NCI-H1048 (cell line): Measurements from ENCODE around the gene ASB15.
A peak's percentile ranks its signal among the peaks of the same experiment; 100 is the strongest.
"Not testable (repeated sequence)": the region's sequence is repeated elsewhere in the genome, so short reads cannot be mapped to it uniquely, and the experiment has no call there.

Experiments used
- DNase-seq: peaks from one replicate; lab custom pipeline; 2025; lab: John Stamatoyannopoulos, UW

The ASB15 gene

DNA sequence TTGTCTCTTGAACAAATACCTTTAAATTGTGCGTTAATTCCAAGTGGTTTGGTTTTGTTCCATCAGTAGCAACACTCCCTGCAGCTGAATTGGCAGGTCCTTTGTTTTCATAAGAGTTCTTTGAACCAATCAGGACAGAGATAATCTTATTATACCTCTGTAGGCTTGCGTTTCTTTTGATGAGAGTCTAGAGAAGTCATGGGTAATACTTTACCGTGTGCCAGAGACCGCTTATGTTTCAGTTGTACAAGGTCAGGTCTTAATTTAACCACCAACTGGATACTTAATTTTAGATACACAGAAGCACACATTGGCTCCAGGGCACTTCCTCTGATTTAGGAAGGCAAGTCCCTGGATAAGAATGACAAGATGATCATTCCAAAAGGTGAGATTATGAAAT is at the start of gene ASB15:
Gene ASB15, plus strand, starts transcription at position 292 of the 400 bp plus-strand sequence. CDS start 12,682 bp downstream, outside the sequence.
- DNase-seq = no peak

DNA sequence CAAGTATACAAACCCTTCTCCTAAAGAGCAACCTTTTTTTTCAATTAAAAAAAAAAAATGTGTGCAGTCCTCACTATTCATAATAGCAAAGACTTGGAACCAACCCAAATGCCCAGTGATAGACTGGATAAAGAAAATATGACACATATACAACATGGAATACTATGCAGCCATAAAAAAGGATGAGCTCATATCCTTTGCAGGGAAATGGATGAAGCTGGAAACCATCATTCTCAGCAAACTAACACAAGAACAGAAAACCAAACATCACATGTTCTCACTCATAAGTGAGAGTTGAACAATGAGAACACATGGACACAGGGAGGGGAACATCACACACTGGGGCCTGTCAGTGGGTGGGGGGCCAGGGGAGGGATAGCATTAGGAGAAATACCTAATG is 49.5 kb upstream of the ASB15 start:
- not testable (repeated sequence) for DNase-seq

DNA sequence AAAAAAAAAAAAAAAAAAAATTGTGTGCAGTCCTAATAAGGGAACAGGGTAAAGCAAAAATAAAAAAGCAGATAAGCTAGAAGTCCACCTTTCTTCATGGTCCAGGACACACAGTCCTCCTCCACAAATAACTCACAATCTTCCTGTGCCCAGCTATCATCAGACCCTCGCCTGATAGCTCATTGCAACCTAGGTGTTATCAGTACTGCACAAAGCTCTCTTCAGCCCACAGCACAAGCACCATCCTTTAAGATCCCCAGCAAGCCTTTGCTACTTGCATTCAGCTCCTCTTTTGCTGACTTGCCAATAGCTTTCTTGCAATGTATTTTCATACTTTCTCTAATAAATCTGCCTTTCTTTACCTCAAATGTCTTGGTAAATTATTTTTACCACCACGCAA is 49.0 kb upstream of the ASB15 start:
- DNase-seq = no peak

DNA sequence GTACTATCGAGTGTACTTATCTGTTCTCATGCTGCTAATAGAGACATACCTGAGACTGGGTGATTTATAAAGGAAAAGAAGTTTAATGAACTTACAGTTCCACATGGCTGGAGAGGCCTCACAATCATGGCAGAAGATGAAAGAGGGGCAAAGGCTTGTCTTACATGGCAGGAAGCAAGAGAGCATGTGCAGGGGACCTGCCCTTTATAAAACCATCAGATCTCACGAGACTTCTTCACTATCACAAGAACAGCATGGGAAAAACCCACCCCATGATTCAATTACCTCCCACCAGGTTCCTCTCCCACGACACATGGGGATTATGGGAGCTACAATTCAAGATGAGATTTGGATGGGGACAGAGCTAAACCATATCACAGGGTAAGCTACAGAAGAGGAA is 48.5 kb upstream of the ASB15 start:
- no peak for DNase-seq

DNA sequence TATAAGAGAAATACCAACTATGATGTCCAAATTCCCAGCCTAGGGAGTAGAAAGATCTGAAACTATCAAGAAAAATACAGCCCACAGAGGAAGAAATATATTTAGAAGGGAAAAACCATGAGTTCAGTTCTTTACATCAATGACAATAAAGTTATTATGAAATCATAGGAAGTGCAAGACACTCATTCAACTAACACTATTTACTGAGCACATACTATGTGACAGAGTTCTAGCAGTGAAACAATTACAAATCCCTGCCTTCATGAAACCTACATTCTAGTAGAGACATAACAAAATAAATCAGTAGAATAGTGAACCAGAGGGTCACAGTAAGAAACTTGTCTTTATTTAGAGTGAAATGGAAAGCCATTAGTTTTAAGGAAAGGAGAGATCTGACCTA is 46.1 kb upstream of the ASB15 start:
- DNase-seq = no peak

DNA sequence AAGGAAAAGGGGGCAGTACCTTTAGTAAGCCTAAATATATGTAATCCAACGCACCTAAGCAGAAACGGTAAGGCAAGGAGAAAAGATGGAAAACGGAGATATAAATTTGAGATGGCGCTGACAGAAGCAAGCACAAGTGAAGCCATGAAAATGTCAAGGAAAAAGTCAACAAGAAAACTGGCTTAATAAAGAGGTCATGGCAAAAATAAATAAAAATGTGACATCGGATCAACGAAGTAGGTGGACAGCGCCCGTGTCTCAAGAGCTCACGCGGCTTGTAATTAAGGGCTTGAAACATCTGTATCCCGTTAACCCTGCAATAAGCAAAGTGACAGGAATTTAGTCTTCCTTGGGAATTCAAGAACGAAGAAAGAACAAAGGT is 44.6 kb upstream of the ASB15 start:
- DNase-seq = no peak

DNA sequence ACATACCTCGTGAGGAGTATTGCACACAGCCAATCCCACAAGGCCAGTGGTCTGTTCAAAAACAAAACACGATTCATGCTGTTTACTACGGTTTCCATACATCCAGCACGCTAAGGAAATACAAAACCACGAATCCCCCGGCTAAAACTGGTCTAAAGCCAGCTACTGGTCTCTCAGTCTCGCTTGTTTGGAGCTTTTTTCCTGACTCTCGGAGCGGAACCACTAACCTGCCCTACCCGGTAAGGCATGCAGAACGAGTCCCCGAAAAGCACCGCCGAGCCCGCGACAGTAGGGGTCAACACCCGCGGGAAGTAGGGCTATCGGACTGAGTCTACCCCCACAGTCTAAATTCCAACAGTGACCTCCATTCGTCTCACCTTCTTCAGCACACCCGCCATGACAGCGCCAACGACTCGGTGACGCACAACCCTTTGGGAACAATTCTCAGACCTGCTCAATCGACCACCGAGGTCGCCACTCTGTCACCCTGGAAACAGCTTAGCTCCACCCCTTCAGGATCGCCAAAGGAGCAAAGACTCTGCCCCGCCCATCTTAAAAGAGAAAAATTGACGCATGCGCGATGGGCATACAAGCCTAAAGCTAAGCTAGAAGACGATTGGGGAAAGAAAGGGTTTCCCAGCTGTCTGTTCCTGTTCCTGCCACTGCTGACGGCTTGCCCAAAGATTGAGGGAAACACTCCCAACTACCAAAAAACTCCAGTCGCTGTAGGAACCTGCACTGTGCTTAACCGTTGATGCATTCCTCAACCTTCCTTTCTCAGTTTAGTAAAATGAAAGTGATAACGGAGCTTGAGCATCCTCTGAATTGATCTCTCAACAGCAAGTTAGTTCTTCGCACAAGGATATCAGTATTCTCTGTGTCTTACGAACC is 44.0 kb upstream of the ASB15 start, which contains the start of gene NDUFA5:
Gene NDUFA5, minus strand, starts transcription at position 421 of the 891 bp plus-strand sequence. Its CDS starts 23 bp downstream, at position 398.
- DNase-seq = peak; percentile 95

DNA sequence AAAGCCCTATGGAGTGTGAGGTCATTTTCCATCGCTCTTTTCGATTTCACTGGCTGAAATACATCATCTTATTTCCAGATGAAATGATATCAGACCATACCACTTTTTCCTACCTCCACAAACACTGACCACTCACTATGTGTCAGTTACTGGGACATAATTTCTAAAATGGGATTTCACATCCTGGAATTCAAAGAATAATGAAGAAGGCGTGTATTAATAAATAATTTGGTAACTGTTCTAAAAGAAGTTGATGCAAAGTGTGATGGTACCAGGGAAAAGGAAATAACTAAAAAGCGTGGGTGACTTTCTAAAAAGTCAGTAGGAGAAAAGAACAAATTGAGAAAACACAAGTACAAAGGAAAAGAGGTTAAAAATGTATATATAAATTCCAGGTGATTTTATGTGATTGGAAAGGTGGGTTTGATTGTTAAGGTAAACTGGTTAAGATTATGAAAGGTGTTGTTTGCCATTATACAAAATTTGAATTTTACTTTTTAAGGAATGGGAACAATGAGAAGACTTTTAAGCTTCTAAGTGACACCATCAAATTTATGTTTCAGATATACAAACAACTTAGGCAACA is 43.2 kb upstream of the ASB15 start:
- no peak for DNase-seq

DNA sequence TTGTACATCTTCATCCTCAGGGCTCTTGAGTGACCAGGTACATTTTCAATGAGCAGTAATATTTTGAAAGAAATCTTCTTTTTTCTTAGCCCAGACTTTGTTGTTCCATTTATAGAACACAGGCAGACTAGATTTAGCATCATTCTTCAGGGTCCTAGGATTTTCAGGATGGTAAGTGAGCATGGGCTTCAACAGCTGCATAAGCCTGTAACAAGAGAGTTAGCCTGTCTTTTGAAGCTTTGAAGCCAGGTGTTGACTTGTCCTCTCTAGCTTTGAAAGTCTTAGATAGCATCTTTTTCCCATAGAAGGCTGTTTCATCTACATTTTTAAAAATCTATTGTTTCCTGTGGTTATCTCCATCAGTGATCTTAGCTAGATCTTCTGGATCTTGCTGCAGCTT is 39.5 kb upstream of the ASB15 start:
- no peak for DNase-seq

DNA sequence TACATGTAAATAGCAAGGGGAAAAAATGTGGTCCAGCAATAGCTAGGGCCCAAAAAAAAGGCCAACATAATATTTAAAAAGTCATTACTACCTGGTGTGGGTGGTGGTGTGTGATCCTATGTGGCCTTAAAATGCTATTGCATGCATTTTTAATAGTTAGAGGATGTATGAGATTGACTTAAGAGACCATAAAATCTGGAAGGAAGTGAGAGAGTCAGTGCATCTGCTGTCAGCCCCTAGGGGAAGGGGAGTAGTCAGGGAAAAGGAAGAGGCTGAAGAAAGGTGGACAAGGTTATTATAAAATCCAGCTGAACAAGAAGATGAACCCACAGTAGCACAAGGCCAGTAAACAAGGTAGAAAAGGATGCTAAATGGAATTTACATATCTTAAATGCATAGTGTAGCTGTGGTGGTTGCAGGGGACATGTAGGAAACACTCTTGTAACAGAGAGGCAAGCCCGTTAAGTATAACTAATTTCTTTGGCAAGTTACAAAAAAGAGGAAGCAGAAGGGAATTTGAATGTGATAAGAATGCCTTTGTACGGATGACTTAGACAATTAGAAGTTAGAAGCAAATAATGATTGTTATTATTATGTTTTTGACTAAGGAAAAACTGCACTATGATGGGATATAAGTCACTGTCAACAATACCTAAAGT is 32.1 kb upstream of the ASB15 start:
- DNase-seq = no peak

DNA sequence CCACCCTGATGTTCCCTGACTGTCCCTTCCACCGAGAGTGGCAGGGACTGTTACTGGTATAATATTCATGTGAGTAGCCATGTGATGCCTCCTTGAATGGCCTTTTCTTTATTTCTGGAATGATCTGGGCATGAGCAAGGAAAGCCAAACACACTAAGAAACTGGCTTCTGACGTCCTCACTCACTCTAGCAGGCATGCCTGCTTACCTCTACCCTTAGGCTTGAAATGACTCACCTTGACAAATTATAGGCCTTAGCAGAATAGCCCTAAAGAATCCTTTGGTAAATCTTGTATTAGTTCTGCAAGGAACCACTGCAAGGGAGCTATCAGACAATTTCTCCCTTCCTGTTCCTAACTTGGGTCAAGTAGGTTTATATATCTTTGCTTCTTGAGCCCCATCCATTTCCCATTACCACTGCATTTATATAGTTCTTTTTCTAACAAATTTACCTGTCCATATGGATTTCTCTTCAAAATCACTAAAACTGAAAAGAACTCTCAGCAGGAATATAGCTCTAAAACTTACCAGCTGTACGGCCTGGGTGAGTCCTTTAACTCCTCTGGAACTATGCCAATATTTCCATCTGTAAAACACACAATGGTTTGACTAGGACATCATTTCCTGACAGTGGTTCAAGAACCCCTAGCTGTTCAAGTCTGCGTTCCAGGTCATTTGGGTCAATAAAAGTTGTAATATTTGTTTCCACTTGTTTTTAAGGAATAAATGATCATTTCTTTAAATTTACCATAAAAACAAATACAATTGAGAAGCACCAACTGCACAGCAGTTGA is 31.0 kb upstream of the ASB15 start:
- DNase-seq = no peak

DNA sequence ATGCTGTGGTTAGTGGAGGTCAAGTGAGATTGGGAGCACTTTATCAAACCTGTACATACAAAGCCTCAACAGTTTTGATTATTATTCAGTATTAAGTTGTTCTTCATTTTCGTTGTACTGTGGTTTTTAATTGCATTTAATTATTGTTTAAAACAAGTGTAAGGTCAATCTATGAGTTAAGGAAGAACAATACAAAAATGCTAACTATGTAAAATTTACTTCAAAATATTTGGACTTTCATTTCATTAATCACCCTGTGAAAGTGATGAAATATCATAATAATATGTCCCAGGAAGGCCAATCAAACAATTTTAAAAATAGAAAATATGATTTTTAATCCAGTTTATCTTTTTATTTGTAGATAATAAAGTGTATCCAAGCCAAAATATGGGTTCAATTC is 30.4 kb upstream of the ASB15 start:
- DNase-seq = no peak

DNA sequence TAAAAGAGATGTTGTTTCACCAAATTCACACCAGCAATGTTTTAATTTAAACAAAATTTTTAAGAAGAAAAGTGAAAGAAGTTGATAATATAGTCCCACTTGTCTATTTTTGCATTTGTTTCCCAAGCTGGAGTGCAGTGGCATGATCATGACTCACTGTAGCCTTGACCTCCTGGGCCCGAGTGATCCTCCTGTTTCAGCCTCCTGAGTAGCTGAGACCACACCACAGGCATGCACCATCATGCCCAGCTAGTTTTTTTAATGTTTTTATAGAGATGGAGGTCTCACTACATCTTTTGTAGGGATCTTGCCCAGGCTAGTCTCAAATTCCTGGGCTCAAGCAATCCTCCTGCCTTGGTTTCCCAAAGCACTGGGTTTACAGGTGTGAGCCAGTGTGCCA is 29.9 kb upstream of the ASB15 start:
- DNase-seq = no peak

DNA sequence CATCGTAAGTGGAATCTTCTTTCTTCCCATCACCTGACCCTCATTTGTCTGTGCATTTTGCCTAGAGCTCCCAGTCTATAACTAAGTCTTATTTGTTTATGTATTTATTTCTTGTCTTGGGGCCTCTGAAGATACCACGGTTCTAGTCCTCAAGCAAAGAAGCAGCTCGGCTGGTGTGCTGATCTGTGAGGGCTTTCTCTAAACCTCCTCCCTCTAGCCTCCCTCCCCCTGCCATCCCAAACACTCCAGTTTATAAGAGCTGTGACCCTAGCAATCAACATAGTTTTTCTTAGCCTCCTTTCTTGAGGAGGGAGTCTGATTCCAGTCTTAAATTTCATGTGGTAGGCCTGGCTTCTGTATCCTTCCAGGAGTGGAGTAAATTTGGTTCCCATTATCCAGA is 28.3 kb upstream of the ASB15 start:
- no peak for DNase-seq

DNA sequence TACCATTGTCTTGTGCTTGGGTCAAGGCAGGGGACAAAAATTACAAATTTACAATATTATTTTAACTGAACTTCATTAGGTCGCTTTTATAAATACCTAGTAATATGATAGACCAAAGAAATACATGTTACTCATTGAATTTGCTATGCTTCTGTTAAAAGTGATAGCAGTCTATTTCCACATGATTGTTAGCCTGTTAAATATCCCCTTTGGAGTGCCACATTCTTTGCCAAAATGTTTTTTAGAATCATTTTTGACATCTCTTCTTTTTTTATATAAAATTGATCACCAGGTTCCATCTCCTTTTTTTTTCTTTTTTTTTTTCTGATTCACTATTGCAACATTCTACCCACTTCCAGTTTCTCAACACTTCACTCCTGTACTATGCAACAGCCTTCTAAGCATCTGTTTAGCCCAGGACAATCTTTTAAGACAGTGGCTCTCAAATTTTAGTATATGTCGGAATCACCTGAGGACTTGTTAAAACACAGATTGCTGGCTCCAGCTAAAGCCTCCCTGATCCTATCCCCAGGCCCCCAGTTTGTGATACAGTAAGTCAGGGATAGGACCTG is 27.6 kb upstream of the ASB15 start:
- no peak for DNase-seq

DNA sequence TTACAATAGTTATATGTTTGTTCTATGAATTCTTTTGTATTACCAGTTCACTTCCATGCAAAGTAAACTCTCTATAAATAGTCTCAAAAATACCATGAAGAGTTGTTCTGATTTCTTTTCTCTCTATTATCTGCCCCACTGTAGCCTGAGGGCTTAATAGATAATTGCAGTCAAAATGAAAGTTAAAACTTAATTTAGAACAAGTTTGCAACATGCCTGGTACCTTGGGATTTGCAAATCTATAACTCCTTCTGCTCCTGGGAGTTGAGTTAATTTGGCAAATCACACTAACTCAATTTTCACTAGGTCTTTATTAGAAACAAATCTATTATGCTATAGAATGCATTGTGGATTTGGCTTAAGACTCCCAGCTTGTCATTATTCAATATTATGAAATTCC is 22.2 kb upstream of the ASB15 start:
- DNase-seq = no peak

DNA sequence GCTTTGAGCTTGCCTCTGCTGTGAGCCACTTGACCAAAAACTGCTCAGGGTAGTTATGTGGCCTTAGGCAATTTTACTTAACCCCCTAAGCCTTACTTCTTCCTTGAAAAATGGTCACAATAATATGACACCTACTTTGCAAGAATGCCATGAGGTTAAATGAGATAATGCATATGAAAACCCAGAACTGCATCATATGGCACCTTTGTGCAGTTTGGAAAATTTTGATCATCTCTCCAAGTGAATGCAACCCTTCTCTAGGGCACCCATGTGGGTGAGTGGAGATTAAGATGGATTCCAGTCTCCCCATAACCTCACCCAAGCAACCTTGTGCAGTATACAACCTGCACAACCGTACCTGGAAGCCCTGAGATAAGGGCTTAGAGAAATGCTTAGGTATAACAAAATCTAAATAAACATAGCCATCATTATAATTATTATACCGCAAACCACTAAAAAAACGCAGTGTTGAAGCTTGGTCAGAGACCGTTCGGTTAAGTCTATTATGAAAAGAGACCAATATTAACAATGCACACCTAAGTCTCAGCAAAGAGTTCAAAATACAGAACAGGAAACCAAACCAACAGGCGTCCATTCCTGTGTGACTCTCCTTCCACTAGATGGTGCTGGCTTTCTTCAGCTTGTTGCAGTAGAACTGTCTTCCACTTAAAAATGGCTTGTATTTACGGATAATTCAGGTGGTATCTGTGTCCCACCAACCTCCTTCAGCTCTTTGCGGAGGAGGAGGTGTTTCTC is 21.0 kb upstream of the ASB15 start:
- no peak for DNase-seq

DNA sequence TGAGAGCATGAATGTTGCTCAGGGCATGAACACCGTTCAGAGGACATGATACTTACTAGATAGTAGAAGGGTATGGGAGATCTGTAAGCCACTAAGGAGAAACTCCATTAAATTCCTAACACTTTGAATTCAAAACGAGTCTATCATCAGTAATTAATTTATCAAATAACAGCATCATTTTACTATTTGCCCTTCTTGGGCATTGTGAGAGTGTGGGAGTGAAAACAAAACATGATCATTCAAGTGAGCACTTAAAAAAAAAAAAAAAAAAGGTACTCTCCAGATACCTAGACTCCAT is 20.5 kb upstream of the ASB15 start:
- no peak for DNase-seq

DNA sequence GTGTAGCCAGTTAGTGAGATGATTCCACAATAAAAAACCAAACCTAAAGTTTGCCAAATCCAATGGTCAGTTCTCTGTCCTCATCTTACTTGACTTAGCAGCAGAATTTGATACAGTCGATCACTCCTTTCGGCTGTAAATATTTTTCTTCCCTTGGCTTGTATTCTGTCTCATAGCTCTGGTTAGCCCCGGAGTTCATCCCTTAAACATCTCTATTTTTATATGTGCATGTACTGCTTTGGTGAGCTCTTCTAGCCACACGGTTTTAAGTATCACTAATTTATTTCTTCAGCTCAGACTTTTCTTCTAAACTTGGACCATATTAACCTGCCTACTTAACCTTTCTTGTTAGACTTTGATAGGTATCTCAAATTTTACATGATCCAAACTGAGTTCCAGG is 17.8 kb upstream of the ASB15 start:
- DNase-seq = no peak

DNA sequence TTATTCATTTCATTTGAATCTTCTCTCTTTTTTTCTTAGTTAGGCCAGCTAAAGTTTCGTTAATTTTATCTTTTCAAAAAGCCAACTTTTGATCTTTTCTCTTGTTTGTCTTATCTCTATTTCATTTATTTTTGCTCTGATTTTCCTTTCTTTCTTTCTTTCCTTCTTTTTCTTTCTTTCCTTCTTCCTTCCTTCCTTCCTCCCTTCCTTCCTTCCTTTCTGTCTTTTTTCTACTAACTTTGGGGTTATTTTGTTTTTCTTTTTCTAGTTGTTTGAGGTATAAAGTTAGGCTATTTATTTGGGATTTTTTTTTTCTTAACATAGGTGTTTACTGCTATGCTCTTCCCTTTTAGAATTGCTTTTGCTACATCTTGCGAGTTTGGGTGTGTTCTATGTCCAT is 13.2 kb upstream of the ASB15 start:
- no peak for DNase-seq

DNA sequence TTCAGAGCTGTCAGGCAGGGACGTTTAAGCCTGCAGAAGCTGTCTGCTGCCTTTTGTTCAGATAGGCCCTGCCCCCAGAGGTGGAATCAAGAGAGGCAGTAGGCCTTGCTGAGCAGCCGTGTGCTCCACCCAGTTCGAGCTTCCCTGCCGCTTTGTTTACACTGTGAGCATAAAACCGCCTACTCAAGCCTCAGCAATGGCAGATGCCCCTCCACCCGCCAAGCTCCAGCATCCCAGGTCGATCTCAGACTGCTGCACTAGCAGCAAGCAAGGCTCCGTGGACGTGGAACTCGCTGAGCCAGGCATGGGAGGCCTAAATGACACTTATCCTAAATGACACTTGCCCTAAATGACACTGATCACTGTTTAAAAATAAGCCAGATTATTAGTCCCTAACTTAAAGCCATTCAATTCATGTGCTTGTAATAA is 6.8 kb upstream of the ASB15 start:
- DNase-seq = no peak
